Progenitor cell of endocrine pancreas (in vitro differentiated cells): Measurements from ENCODE around the gene ARFIP1. TPM values are rescaled to one million over a fixed set of nuclear protein-coding genes. Genes with fewer than 3 reads are reported as not detected.

ENCODE experiments used
- DNase-seq: peaks from one replicate; pipeline ENCODE4 v3.0.0; 2021; ENCODE audit warnings: low spot score; ENCODE audit not compliant: unreplicated experiment
- H3K27ac Mint-ChIP-seq: 2 replicates; pipeline ENCODE4 v1.8.0; 2021; ENCODE audit warnings: mild to moderate bottlenecking, moderate library complexity, mixed read lengths
- H3K27me3 Mint-ChIP-seq: 2 replicates; pipeline ENCODE4 v1.8.0; 2021; ENCODE audit warnings: mixed read lengths
- H3K36me3 Mint-ChIP-seq: 2 replicates; pipeline ENCODE4 v1.8.0; 2022; ENCODE audit warnings: mixed read lengths; ENCODE audit not compliant: insufficient read depth
- H3K4me1 Mint-ChIP-seq: 2 replicates; pipeline ENCODE4 v1.8.0; 2021; ENCODE audit warnings: low read depth, mixed read lengths
- H3K4me3 Mint-ChIP-seq: 2 replicates; pipeline ENCODE4 v1.8.0; 2021; ENCODE audit warnings: low read depth, mild to moderate bottlenecking, moderate library complexity, mixed read lengths
- H3K9me3 Mint-ChIP-seq: 2 replicates; pipeline ENCODE4 v1.8.0; 2021; ENCODE audit warnings: low read depth, mixed read lengths
- total RNA-seq: library from RNA; stranded (reverse); gene quantifications from 2 replicates; pipeline ENCODE4 v1.2.1, GENCODE V29; 2021
- TF ChIP-seq, protein P1 (sequence below): fragments of 200-600 bp; sonication (generic); IDR thresholded peaks from one replicate; pipeline ENCODE4 v1.5.0; 2021; ENCODE audit warnings: antibody characterized with exemption, mild to moderate bottlenecking; ENCODE audit not compliant: unreplicated experiment

Gene ARFIP1
- total RNA-seq, 1 donor from 2014 or later, result 31.7 TPM

DNA sequence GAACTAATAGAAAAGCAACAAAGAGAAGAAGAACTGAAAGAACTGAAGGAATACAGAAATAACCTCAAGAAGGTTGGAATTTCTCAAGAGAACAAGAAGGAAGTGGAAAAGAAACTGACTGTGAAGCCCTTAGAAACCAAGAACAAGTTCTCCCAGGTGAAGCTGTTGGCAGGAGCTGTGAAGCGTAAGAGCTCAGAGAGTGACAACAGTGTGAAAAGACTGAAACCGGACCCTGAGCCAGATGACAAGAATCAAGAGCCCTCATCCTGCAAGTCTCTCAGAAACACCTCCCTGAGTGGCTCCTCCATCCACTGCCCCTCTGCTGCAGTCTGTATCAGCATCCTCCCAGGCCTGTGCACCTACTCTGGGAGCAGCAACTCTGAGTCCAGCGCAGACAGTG lies 148.0 kb downstream of the ARFIP1 start:
- H3K4me3 Mint-ChIP-seq, result no peak overlapping the region
- H3K9me3 Mint-ChIP-seq, result no peaks in the 10 kb centered on the region
- H3K4me1 Mint-ChIP-seq, result peaks cover 35% of the 10 kb centered on the region
- H3K36me3 Mint-ChIP-seq, result peaks cover 2% of the 10 kb centered on the region
- TF ChIP-seq, protein P1, sequence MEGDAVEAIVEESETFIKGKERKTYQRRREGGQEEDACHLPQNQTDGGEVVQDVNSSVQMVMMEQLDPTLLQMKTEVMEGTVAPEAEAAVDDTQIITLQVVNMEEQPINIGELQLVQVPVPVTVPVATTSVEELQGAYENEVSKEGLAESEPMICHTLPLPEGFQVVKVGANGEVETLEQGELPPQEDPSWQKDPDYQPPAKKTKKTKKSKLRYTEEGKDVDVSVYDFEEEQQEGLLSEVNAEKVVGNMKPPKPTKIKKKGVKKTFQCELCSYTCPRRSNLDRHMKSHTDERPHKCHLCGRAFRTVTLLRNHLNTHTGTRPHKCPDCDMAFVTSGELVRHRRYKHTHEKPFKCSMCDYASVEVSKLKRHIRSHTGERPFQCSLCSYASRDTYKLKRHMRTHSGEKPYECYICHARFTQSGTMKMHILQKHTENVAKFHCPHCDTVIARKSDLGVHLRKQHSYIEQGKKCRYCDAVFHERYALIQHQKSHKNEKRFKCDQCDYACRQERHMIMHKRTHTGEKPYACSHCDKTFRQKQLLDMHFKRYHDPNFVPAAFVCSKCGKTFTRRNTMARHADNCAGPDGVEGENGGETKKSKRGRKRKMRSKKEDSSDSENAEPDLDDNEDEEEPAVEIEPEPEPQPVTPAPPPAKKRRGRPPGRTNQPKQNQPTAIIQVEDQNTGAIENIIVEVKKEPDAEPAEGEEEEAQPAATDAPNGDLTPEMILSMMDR, result no peak
- DNase-seq, result no peak
- peaks cover 2% of the 10 kb centered on the region for H3K27me3 Mint-ChIP-seq
- no peak overlapping the region for H3K27ac Mint-ChIP-seq

DNA sequence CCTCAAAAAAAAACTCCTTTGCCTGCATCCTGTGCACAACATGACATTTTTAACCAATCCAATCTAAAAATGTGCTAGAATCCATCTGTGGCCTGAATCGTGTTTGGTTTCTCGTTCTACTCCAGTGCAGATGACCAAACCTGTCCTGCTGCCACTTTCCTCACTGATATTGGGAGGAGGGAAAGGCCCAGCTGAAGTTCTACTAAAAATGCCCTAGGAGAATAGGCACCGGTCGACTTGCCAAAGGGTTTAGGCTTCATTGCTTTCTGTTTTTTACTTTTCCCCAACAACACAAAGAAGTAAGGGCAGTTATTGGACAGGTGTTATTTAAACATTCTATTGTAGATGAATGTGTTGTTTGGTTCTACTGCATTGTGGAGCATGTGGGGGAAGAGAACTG lies 148.5 kb downstream of the ARFIP1 start:
- Mint-ChIP-seq H3K9me3 (no peaks in the 10 kb centered on the region), H3K36me3 (peaks cover 2% of the 10 kb centered on the region), H3K4me3 (no peak overlapping the region), H3K27ac (no peak overlapping the region), H3K4me1 (peaks cover 35% of the 10 kb centered on the region), H3K27me3 (peaks cover 5% of the 10 kb centered on the region)
- no peak for DNase-seq
- TF ChIP-seq, protein P1, result no peak

DNA sequence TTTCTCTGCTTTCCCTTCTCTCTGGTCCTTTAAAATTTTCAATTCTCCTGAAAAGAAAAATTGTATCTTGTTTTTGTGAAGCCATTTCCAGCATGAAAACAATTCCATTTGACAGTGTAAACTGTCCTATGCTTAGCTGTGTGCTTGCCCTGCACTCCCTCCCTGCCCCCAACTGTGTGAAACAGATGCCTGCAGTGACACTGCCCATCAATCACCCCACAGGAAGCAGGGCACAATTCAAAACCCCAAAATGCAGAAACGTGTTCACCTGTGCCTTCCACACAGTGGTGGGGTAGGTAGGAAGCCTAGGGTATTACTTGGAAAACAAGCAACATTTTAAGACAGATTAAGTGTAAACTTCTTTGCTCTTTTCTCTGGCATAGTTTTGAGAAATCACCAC lies 150.1 kb downstream of the ARFIP1 start:
- Mint-ChIP-seq H3K36me3 (peaks cover 2% of the 10 kb centered on the region), H3K9me3 (no peaks in the 10 kb centered on the region), H3K4me1 (peaks cover 35% of the 10 kb centered on the region), H3K4me3 (peak overlapping the region; percentile 50), H3K27ac (no peak overlapping the region), H3K27me3 (peaks cover 19% of the 10 kb centered on the region)
- TF ChIP-seq, protein P1, result no peak
- DNase-seq, result no peak

DNA sequence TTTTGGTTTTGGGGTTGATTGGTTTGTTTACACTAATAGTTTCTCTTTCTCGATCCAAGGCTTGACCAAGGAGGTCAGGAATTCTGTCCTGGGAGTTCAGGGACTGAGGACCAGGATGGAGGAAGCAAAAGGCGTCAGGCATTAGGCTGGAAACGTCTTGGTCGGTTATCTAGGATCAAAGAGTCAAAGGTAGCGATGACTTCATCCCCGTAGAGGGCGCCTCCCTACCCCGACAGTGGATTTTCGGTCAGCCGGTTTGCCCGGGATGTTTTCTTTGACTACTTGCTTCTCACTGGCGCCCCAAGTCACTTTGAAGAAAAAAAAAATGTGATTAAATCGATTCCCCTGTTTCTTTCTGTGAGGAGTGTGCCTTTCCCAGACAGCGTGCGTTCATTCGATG lies 155.4 kb downstream of the ARFIP1 start:
- Mint-ChIP-seq H3K36me3 (peaks cover 1% of the 10 kb centered on the region), H3K27me3 (peaks cover 36% of the 10 kb centered on the region), H3K4me3 (peak overlapping the region; percentile 84), H3K9me3 (no peaks in the 10 kb centered on the region), H3K4me1 (peaks cover 28% of the 10 kb centered on the region), H3K27ac (peak overlapping the region; percentile 98)
- peak; percentile 34 for DNase-seq
- TF ChIP-seq, protein P1, result peak; percentile 29

DNA sequence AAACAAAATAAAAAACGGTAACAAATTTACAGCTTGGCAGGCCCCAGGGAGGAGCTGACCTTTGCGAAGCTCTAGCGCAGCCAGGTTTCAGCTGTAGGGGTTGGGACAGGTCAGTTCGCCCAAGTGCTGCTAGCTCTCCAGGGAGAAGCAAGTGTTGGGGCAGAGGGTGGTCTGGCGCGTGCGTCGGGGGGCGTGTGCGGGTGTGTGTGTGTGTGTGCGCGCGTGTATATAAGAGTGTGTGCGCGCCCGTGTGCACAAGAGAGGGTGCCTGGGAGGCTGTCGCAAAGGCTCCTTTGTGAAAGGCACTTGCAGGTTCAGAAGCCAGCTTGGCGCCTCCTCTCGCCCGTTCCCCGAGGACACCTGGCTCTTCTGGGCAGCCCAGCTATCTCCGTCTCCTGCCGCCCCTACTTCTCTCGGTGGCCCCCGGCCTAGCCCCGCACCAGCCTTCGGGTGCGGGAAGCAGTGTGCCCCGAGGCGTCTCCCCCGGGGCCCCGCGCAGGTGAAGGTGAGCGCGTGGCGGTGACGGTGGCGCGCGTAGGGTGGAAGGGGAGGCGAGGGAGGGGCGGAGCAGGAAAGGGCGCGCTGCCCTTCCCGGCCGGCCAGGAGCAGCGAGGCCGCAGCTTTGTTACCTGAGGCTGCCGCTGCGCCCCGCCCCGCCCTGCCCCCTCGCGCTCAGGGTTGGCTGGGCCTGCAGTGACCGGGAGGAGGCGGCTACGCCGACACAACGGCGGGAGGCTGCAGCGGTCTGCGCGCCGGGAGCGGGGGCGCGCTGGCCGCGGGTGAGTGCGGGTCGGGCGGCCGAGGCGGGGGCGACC lies 156.1 kb downstream of the ARFIP1 start, which contains the start of gene FHDC1:
FHDC1 (plus strand) TSS at position 693 of the 815 bp plus-strand sequence. CDS start 6,735 bp downstream, outside the sequence.
- TF ChIP-seq, protein P1, result peak; percentile 9
- peak within 1 kb of the TSS; percentile 84 for H3K4me3 Mint-ChIP-seq
- DNase-seq, result peak; percentile 85
- H3K27me3 Mint-ChIP-seq, result peaks cover 36% of the 10 kb centered on the region
- H3K9me3 Mint-ChIP-seq, result no peaks in the 10 kb centered on the region
- H3K4me1 Mint-ChIP-seq, result peaks cover 23% of the 10 kb centered on the region
- H3K36me3 Mint-ChIP-seq, result peaks cover 1% of the 10 kb centered on the region
- H3K27ac Mint-ChIP-seq, result peak within 1 kb of the TSS; percentile 98
